Neural cell (in vitro differentiated cells): ENCODE results near the gene CRYBA4. TPM values are rescaled to one million over a fixed set of nuclear protein-coding genes. Genes with fewer than 3 reads are reported as not detected.

Experiments used
- H2AFZ ChIP-seq: fragments of 200-600, 300-800 bp; sonication (generic), shearing (Covaris generic); 2 replicates; pipeline ENCODE4 v1.6.0; 2014; ENCODE audit warnings: low read depth, mild to moderate bottlenecking, antibody characterized with exemption, low read length, moderate library complexity
- H3F3A ChIP-seq: fragments of 200-600 bp; shearing (Covaris generic); 2 replicates; pipeline ENCODE4 v1.6.1; 2016; ENCODE audit warnings: mild to moderate bottlenecking, moderate library complexity, mixed read lengths, antibody characterized with exemption, low read length; ENCODE audit not compliant: insufficient read depth, poor library complexity, severe bottlenecking
- H3K27ac ChIP-seq: fragments of 200-600, 300-800 bp; sonication (generic), shearing (Covaris generic); 2 replicates; pipeline ENCODE4 v1.5.1; 2014; ENCODE audit warnings: mild to moderate bottlenecking, low read length, moderate library complexity
- H3K27me3 ChIP-seq: fragments of 300-800, 200-600 bp; sonication (generic), shearing (Covaris generic); 2 replicates; pipeline ENCODE4 v1.6.0; 2014; ENCODE audit warnings: mild to moderate bottlenecking, low read depth, low read length, moderate library complexity; ENCODE audit not compliant: insufficient read depth
- H3K36me3 ChIP-seq: fragments of 300-800, 200-600 bp; sonication (generic), shearing (Covaris generic); 2 replicates; pipeline ENCODE4 v1.5.1; 2014; ENCODE audit warnings: mild to moderate bottlenecking, antibody characterized with exemption, low read length, moderate library complexity; ENCODE audit not compliant: insufficient read depth
- H3K4me2 ChIP-seq: fragments of 300-800, 200-600 bp; sonication (generic), shearing (Covaris generic); 2 replicates; pipeline ENCODE4 v1.6.0; 2014; ENCODE audit warnings: mild to moderate bottlenecking, low read length
- H3K4me3 ChIP-seq: fragments of 300-800, 200-600 bp; sonication (generic), shearing (Covaris generic); 2 replicates; pipeline ENCODE4 v1.5.1; 2014; ENCODE audit warnings: mild to moderate bottlenecking, low read length, moderate library complexity
- H3K79me2 ChIP-seq: fragments of 200-600 bp; shearing (Covaris generic); replicated peaks from 2 replicates; pipeline ENCODE4 v1.6.0; 2014; ENCODE audit warnings: mild to moderate bottlenecking, low read length, moderate library complexity; ENCODE audit not compliant: insufficient read depth
- H3K9ac ChIP-seq: fragments of 300-800, 200-600 bp; sonication (generic), shearing (Covaris generic); 2 replicates; pipeline ENCODE4 v1.6.1; 2016; ENCODE audit warnings: mild to moderate bottlenecking, low read length, mixed read lengths
- H3K9me2 ChIP-seq: fragments of 200-600 bp; shearing (Covaris generic); 2 replicates; pipeline ENCODE4 v1.6.1; 2016; ENCODE audit warnings: mild to moderate bottlenecking, low read length, mixed read lengths; ENCODE audit not compliant: insufficient read depth
- H3K9me3 ChIP-seq: fragments of 200-600, 300-800 bp; sonication (generic), shearing (Covaris generic); 2 replicates; pipeline ENCODE4 v1.6.1; 2016; ENCODE audit warnings: mild to moderate bottlenecking, mixed run types, low read length, moderate library complexity, mixed read lengths
- H4K20me1 ChIP-seq: fragments of 200-600 bp; shearing (Covaris generic); 2 replicates; pipeline ENCODE4 v1.6.1; 2016; ENCODE audit warnings: mild to moderate bottlenecking, mixed run types; ENCODE audit not compliant: insufficient read depth
- EP300 ChIP-seq: fragments of 450-650 bp; conservative IDR thresholded peaks from 2 replicates; pipeline ENCODE4 v1.6.1; 2014; ENCODE audit warnings: antibody characterized with exemption, mild to moderate bottlenecking, moderate library complexity; ENCODE audit not compliant: poor library complexity, severe bottlenecking
- EZH2 ChIP-seq: fragments of 200-600, 300-800 bp; shearing (Covaris generic), sonication (generic); IDR thresholded peaks from 2 replicates; pipeline ENCODE4 v1.6.1; 2014; ENCODE audit warnings: antibody characterized with exemption, low read length, borderline replicate concordance, mild to moderate bottlenecking; ENCODE audit not compliant: insufficient read depth, poor library complexity, severe bottlenecking
- MXI1 ChIP-seq: fragments of 450-650 bp; conservative IDR thresholded peaks from 2 replicates; pipeline ENCODE4 v1.6.1; 2014; ENCODE audit warnings: antibody characterized with exemption, mild to moderate bottlenecking; ENCODE audit not compliant: poor library complexity, severe bottlenecking
- POLR2AphosphoS5 ChIP-seq: IDR thresholded peaks from 2 replicates; pipeline ENCODE4 v1.6.1; 2012
- RAD21 ChIP-seq: fragments of 450-650 bp; conservative IDR thresholded peaks from 2 replicates; pipeline ENCODE4 v1.6.1; 2014; ENCODE audit warnings: antibody characterized with exemption, mild to moderate bottlenecking, moderate library complexity
- SMC3 ChIP-seq: fragments of 450-650 bp; conservative IDR thresholded peaks from 2 replicates; pipeline ENCODE4 v1.6.1; 2014; ENCODE audit warnings: antibody characterized with exemption, mild to moderate bottlenecking, moderate library complexity; ENCODE audit not compliant: poor library complexity
- TAF1 ChIP-seq: IDR thresholded peaks from 2 replicates; pipeline ENCODE4 v1.6.1; 2012; ENCODE audit warnings: low read depth
- polyA plus RNA-seq: library from polyadenylated mRNA; depleted of rRNA; stranded (reverse); fragments of >200 nt; gene quantifications from 2 replicates; pipeline ENCODE4 v1.2.3, GENCODE V29; 2014
- TF ChIP-seq, protein P1 (sequence below): IDR thresholded peaks from 2 replicates; pipeline ENCODE4 v1.6.1; 2012; ENCODE audit warnings: borderline replicate concordance
- TF ChIP-seq, protein P2 (sequence below): fragments of 450-650 bp; IDR thresholded peaks from 2 replicates; pipeline ENCODE4 v1.5.1; 2014; ENCODE audit warnings: antibody characterized with exemption, mild to moderate bottlenecking, moderate library complexity; ENCODE audit not compliant: poor library complexity, severe bottlenecking

The CRYBA4 gene
- polyA plus RNA-seq, 1 donor from 2014 or later = not detected

DNA sequence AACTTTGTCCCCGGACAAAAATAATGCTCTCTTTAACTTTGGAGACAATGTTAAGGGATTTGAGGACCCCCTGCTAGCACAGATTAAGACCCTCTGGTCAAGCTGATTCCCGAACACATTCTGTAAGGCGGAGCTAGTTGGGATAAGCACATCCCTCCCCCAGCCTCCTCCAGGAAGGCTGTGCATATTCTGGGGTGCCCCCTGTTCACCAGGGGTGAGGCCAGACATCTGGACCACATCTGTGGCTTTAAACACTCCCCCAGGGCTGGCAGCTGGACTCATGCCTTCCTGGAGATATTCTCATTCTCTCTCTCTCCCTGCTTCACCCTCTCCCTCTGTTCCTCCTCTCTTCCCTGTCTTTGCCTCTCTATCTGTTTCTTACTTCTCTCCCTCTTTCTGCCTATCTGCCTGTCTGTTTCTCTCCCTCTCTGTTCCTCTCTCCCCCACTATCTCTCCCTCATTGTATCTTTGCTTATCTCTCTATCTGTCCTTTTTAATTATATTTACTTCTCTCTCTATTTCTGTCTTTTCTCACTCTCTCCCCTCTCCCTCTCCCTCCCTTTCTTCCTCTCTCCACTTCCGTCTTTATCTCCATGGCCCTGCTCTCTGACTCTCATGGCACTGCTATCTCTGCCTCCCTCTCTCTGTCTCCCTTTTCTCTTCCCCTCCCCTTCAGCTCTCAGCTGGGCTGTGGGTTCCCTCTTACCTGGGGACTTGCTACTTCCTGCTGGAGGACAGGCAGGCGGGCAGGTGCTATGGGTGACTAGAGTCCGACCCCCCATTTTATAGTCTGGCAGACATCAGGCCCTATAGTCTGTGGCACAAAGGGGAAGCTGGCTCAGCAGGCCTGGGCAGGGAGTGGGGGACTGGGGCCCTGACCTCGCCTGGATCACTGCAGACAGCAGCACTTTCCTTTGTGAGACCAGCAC, 4.2 kb upstream of the CRYBA4 start, which contains the start of gene CRYBB1:
CRYBB1 (minus strand) TSS at position 757 of the 929 bp plus-strand sequence. CDS start 1,708 bp downstream, outside the sequence.
- no peaks in the 10 kb centered on the region for H3K79me2 ChIP-seq
- no peaks in the 10 kb centered on the region for H3K9me2 ChIP-seq
- H3K27me3 ChIP-seq = no peaks in the 10 kb centered on the region

DNA sequence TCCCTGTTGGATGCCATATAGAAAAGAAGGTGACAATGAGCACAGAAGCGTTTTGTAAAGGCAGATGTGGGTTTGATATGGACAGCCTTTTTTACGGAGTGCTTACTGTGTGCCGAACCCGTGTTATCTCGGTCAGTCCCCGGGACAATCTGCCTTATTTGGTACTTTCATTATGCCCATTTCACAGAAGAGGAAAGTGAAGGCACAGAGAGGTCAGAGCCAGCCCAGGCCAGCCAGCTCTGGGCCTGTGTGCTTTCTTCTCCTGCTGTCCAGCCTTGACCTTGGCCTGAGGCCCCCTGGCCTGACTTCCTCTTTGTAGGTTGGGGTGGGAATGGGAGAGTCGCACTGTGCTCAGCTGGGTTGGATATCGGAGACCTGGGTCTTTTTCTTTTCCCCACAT, 3.3 kb upstream of the CRYBA4 start:
- TF ChIP-seq POLR2AphosphoS5 (no peak), RAD21 (no peak), EP300 (no peak), TAF1 (no peak)
- no peaks in the 10 kb centered on the region for H3F3A ChIP-seq
- no peak overlapping the region for H3K4me3 ChIP-seq
- no peaks in the 10 kb centered on the region for H3K9me2 ChIP-seq
- no peaks in the 10 kb centered on the region for H3K9me3 ChIP-seq
- H3K27ac ChIP-seq = no peak overlapping the region
- H3K9ac ChIP-seq = no peak overlapping the region
- no peaks in the 10 kb centered on the region for H3K36me3 ChIP-seq
- H3K4me2 ChIP-seq = no peak overlapping the region
- no peak overlapping the region for H2AFZ ChIP-seq
- no peaks in the 10 kb centered on the region for H3K79me2 ChIP-seq
- H3K27me3 ChIP-seq = no peaks in the 10 kb centered on the region
- H4K20me1 ChIP-seq = no peaks in the 10 kb centered on the region

More for the DNA sequence above, 4.2 kb upstream of the CRYBA4 start, which contains the start of gene CRYBB1:
- H2AFZ ChIP-seq = no peak within 1 kb of the TSS
- H3K9ac ChIP-seq = no peak within 1 kb of the TSS
- no peaks in the 10 kb centered on the region for H3K36me3 ChIP-seq
- no peak within 1 kb of the TSS for H3K4me3 ChIP-seq
- no peak for TF ChIP-seq RAD21
- no peak for TF ChIP-seq TAF1
- TF ChIP-seq SMC3 = no peak
- TF ChIP-seq, protein P1, sequence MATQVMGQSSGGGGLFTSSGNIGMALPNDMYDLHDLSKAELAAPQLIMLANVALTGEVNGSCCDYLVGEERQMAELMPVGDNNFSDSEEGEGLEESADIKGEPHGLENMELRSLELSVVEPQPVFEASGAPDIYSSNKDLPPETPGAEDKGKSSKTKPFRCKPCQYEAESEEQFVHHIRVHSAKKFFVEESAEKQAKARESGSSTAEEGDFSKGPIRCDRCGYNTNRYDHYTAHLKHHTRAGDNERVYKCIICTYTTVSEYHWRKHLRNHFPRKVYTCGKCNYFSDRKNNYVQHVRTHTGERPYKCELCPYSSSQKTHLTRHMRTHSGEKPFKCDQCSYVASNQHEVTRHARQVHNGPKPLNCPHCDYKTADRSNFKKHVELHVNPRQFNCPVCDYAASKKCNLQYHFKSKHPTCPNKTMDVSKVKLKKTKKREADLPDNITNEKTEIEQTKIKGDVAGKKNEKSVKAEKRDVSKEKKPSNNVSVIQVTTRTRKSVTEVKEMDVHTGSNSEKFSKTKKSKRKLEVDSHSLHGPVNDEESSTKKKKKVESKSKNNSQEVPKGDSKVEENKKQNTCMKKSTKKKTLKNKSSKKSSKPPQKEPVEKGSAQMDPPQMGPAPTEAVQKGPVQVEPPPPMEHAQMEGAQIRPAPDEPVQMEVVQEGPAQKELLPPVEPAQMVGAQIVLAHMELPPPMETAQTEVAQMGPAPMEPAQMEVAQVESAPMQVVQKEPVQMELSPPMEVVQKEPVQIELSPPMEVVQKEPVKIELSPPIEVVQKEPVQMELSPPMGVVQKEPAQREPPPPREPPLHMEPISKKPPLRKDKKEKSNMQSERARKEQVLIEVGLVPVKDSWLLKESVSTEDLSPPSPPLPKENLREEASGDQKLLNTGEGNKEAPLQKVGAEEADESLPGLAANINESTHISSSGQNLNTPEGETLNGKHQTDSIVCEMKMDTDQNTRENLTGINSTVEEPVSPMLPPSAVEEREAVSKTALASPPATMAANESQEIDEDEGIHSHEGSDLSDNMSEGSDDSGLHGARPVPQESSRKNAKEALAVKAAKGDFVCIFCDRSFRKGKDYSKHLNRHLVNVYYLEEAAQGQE = no peak
- TF ChIP-seq EZH2 = no peak
- TF ChIP-seq, protein P2, sequence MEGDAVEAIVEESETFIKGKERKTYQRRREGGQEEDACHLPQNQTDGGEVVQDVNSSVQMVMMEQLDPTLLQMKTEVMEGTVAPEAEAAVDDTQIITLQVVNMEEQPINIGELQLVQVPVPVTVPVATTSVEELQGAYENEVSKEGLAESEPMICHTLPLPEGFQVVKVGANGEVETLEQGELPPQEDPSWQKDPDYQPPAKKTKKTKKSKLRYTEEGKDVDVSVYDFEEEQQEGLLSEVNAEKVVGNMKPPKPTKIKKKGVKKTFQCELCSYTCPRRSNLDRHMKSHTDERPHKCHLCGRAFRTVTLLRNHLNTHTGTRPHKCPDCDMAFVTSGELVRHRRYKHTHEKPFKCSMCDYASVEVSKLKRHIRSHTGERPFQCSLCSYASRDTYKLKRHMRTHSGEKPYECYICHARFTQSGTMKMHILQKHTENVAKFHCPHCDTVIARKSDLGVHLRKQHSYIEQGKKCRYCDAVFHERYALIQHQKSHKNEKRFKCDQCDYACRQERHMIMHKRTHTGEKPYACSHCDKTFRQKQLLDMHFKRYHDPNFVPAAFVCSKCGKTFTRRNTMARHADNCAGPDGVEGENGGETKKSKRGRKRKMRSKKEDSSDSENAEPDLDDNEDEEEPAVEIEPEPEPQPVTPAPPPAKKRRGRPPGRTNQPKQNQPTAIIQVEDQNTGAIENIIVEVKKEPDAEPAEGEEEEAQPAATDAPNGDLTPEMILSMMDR = no peak
- no peak for TF ChIP-seq MXI1
- TF ChIP-seq POLR2AphosphoS5 = no peak
- no peaks in the 10 kb centered on the region for H3F3A ChIP-seq
- no peak within 1 kb of the TSS for H3K4me2 ChIP-seq
- H3K27ac ChIP-seq = no peak within 1 kb of the TSS
- no peaks in the 10 kb centered on the region for H3K9me3 ChIP-seq
- no peaks in the 10 kb centered on the region for H4K20me1 ChIP-seq
